ENCODE results near the gene CDK5. TPM values are rescaled to one million over a fixed set of nuclear protein-coding genes. Genes with fewer than 3 reads are reported as not detected.

Gene CDK5
- total RNA-seq, 1 experiment from 2014 or later: 19.8 TPM

GRCh38 chr7:151016942-151017341 lies 40.8 kb downstream of the CDK5 start:
- no peaks in the 10 kb centered on the region for H4K20me1 ChIP-seq (ENCODE audit: insufficient read depth)
- no peaks in the 10 kb centered on the region for H3K36me3 ChIP-seq (ENCODE audit: control insufficient read depth in 1 of 2, insufficient read depth in 2 of 2, low read length in 2 of 2)
- H3K9me2 ChIP-seq (ENCODE audit: insufficient read depth): no peaks in the 10 kb centered on the region
- no peaks in the 10 kb centered on the region for H3K79me2 ChIP-seq (ENCODE audit: insufficient read depth, low read length)
- no peak overlapping the region for H2AFZ ChIP-seq (ENCODE audit: low read depth, low read length, poor library complexity, severe bottlenecking)
- no TSS peak for BruUV-seq (replicated peaks)
- ChIA-PET CTCF (interaction anchor here (1.0 to 2.0 kb wide), 4 partner anchors 8 to 68 kb away, joined by 3 to 7 read pairs (median 4); partner anchors contain the start of gene ABCB8), POLR2A (no interaction called here), RAD21 (ENCODE audit: low non-redundant PET in 1 of 2, low total read pairs in 2 of 2, uncharacterized antibody in 2 of 2, unreplicated experiment in 2 of 2) (no interaction called here)
- ATAC-seq (no peak), DNase-seq (ENCODE audit: low read depth, low spot score) (no peak)
- H3K27me3 ChIP-seq (ENCODE audit: insufficient read depth, low read length): no peaks in the 10 kb centered on the region
- H3K4me1 ChIP-seq (ENCODE audit: control insufficient read depth in 1 of 2, insufficient read depth in 2 of 2, low read length in 2 of 2): peaks cover 0 to 34% of the 10 kb centered on the region in 2 experiments; a peak in 2 of 4 replicates
- no peak overlapping the region for H3K4me2 ChIP-seq (ENCODE audit: low read length)
- H3K27ac ChIP-seq (ENCODE audit: low read depth, low read length): no peak overlapping the region
- no peak overlapping the region for H3K9ac ChIP-seq (ENCODE audit: low read length)
- TF ChIP-seq, protein P1, sequence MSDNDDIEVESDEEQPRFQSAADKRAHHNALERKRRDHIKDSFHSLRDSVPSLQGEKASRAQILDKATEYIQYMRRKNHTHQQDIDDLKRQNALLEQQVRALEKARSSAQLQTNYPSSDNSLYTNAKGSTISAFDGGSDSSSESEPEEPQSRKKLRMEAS (IDR thresholded peaks at IDR 0.05): no peak
- no peaks in the 10 kb centered on the region for H3K9me3 ChIP-seq (ENCODE audit: control insufficient read depth in 1 of 2, insufficient read depth in 1 of 2, low read depth in 1 of 2, low read length in 2 of 2)
- no peak overlapping the region for H3K4me3 ChIP-seq (replicated peaks in 1 of 2; ENCODE audit: low read depth in 1 of 2, low read length in 2 of 2)
- intact Hi-C loops (cut with micrococcal nuclease): loop anchor here (5.0 to 10.0 kb wide), 2 partner anchors 120 to 242 kb away; no protein-coding TSS in a partner anchor

GRCh38 chr7:151016505-151016904 lies 41.2 kb downstream of the CDK5 start:
- ATAC-seq (no peak), DNase-seq (ENCODE audit: low read depth, low spot score) (no peak)
- no peaks in the 10 kb centered on the region for H4K20me1 ChIP-seq (ENCODE audit: insufficient read depth)
- H3K36me3 ChIP-seq (ENCODE audit: control insufficient read depth in 1 of 2, insufficient read depth in 2 of 2, low read length in 2 of 2): no peaks in the 10 kb centered on the region
- H3K79me2 ChIP-seq (ENCODE audit: insufficient read depth, low read length): no peaks in the 10 kb centered on the region
- H2AFZ ChIP-seq (ENCODE audit: low read depth, low read length, poor library complexity, severe bottlenecking): no peak overlapping the region
- CTCF ChIA-PET: interaction anchor here (1.0 kb wide), 3 partner anchors 8 to 52 kb away, joined by 3 to 7 read pairs (median 3); partner anchors contain the start of gene ABCB8
- no peaks in the 10 kb centered on the region for H3K9me3 ChIP-seq (ENCODE audit: control insufficient read depth in 1 of 2, insufficient read depth in 1 of 2, low read depth in 1 of 2, low read length in 2 of 2)
- intact Hi-C loops (cut with micrococcal nuclease): loop anchor here (5.0 to 10.0 kb wide), 2 partner anchors 119 to 242 kb away; no protein-coding TSS in a partner anchor
- BruUV-seq (replicated peaks): no TSS peak
- peaks cover 0 to 38% of the 10 kb centered on the region in 2 experiments; a peak in 2 of 4 replicates for H3K4me1 ChIP-seq (ENCODE audit: control insufficient read depth in 1 of 2, insufficient read depth in 2 of 2, low read length in 2 of 2)
- no peak overlapping the region for H3K4me3 ChIP-seq (replicated peaks in 1 of 2; ENCODE audit: low read depth in 1 of 2, low read length in 2 of 2)
- RAD21 ChIA-PET (ENCODE audit: low non-redundant PET in 1 of 2, low total read pairs in 2 of 2, uncharacterized antibody in 2 of 2, unreplicated experiment in 2 of 2): no interaction called here
- H3K27ac ChIP-seq (ENCODE audit: low read depth, low read length): no peak overlapping the region
- POLR2A ChIA-PET: no interaction called here
- no peaks in the 10 kb centered on the region for H3K27me3 ChIP-seq (ENCODE audit: insufficient read depth, low read length)
- H3K9me2 ChIP-seq (ENCODE audit: insufficient read depth): no peaks in the 10 kb centered on the region
- TF ChIP-seq FOSL1 (IDR thresholded peaks at IDR 0.05; ENCODE audit: low read depth) (no peak), RAD21 (IDR thresholded peaks at IDR 0.05; ENCODE audit: low read depth) (no peak), POLR2AphosphoS5 (IDR thresholded peaks at IDR 0.05; ENCODE audit: low read depth, low read length) (0 out of 2 replicates have a peak, but pooled peaks have one; percentile 3), ZFX (IDR thresholded peaks at IDR 0.05) (no peak), CEBPB (IDR thresholded peaks at IDR 0.05; ENCODE audit: low read depth) (no peak), POLR2A (IDR thresholded peaks at IDR 0.05; ENCODE audit: borderline replicate concordance, extremely low read depth, insufficient read depth, insufficient read length) (no peak), TCF7L2 (IDR thresholded peaks at IDR 0.05; ENCODE audit: borderline replicate concordance, extremely low read depth, insufficient read depth, insufficient read length) (no peak)
- TF ChIP-seq, protein P1 (IDR thresholded peaks at IDR 0.05): no peak
- no peak overlapping the region for H3K4me2 ChIP-seq (ENCODE audit: low read length)
- no peak overlapping the region for H3K9ac ChIP-seq (ENCODE audit: low read length)

All from HCT116 (cell line).